Measurements from ENCODE around the gene PTPRN2. TPM values are rescaled to one million over a fixed set of nuclear protein-coding genes. Genes with fewer than 3 reads are reported as not detected.

The PTPRN2 gene
- total RNA-seq, 1 donor from 2014 or later: 15.4 TPM

DNA sequence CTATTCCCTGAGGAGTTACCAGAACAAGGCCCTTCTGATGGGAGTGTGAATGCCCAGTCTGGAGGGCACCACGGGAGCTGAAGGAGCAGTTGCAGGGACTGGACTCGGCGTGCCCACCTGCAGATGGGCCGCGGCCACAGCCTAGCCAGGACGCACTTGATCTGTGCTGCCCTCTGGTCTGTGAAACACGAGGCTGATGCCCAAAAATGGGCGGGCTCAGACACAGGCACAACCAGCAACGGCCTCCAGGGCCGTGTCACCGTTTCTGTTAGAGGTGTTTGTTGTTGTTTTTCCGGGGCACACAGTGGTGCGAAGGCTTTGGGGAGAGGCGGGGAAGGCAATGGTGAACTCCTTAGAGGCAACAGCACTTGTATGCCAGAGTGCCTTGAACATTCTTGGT lies 1015.0 kb downstream of the PTPRN2 start:
- Mint-ChIP-seq H3K27me3 (no peaks in the 10 kb centered on the region), H3K27ac (no peak overlapping the region), H3K4me1 (ENCODE audit: unreplicated experiment) (peaks cover 26% of the 10 kb centered on the region), H3K9me3 (no peaks in the 10 kb centered on the region), H3K4me3 (no peak overlapping the region), H3K36me3 (no peaks in the 10 kb centered on the region)
- TF ChIP-seq, protein P1, sequence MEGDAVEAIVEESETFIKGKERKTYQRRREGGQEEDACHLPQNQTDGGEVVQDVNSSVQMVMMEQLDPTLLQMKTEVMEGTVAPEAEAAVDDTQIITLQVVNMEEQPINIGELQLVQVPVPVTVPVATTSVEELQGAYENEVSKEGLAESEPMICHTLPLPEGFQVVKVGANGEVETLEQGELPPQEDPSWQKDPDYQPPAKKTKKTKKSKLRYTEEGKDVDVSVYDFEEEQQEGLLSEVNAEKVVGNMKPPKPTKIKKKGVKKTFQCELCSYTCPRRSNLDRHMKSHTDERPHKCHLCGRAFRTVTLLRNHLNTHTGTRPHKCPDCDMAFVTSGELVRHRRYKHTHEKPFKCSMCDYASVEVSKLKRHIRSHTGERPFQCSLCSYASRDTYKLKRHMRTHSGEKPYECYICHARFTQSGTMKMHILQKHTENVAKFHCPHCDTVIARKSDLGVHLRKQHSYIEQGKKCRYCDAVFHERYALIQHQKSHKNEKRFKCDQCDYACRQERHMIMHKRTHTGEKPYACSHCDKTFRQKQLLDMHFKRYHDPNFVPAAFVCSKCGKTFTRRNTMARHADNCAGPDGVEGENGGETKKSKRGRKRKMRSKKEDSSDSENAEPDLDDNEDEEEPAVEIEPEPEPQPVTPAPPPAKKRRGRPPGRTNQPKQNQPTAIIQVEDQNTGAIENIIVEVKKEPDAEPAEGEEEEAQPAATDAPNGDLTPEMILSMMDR (conservative IDR thresholded peaks at IDR 0.05): no peak
- DNase-seq (ENCODE audit: extremely low spot score, unreplicated experiment): no peak

DNA sequence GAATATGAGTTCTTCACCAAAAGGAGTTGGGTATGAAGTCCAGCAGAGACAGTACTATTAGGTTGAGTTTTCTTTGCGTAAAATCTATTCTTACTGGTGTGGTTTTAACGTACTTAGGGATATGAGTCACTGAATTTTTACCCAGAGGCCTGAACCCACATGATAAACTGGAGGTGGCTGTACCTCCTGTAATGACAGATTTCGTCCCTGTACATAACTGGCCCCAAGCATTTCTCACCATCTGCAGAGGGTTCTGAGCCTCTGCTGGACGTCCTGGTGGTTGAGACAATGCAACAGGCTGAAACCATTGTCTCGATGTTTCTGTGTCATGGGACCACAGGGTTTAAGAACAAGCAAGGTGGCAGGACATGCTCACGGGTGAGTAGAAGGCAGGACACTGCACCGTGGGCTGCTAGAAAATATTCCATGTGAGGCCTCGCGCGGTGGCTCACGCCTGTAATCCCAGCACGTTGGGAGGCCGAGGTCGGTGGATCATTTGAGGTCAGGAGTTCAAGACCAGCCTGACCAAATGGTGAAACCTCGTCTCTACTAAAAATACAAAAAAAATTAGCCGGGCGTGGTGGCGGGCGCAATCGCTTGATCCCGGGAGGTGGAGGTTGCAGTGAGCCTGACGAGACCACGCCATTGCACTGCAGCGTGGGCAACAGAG lies 1017.0 kb downstream of the PTPRN2 start:
- H3K27ac Mint-ChIP-seq: no peak overlapping the region
- H3K9me3 Mint-ChIP-seq: no peaks in the 10 kb centered on the region
- H3K27me3 Mint-ChIP-seq: no peaks in the 10 kb centered on the region
- no peak for DNase-seq (ENCODE audit: extremely low spot score, unreplicated experiment)
- H3K36me3 Mint-ChIP-seq: no peaks in the 10 kb centered on the region
- H3K4me1 Mint-ChIP-seq (ENCODE audit: unreplicated experiment): peaks cover 26% of the 10 kb centered on the region
- TF ChIP-seq, protein P1 (conservative IDR thresholded peaks at IDR 0.05): no peak
- H3K4me3 Mint-ChIP-seq: no peak overlapping the region

DNA sequence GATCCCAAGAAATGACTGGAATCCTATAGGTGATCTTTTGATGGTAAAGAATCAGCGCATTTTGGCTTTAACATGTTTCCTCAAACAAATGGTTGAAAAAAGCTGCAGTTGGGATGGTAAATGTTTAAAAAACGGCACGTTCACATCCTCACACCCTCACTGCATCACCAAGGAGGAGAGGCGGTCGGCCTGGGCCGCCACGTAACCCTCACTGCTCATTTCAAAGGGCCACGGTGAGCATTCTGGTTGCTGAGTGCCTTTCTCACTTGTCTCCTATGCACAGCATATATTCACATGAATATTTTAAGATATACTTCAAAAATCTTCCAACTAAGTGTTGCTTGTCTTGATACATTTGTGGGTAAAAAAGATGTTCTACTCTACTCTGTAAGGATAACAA lies 1017.7 kb downstream of the PTPRN2 start:
- TF ChIP-seq, protein P1 (conservative IDR thresholded peaks at IDR 0.05): no peak
- no peaks in the 10 kb centered on the region for H3K9me3 Mint-ChIP-seq
- H3K4me1 Mint-ChIP-seq (ENCODE audit: unreplicated experiment): peaks cover 26% of the 10 kb centered on the region
- H3K4me3 Mint-ChIP-seq: no peak overlapping the region
- DNase-seq (ENCODE audit: extremely low spot score, unreplicated experiment): no peak
- H3K27ac Mint-ChIP-seq: no peak overlapping the region
- H3K27me3 Mint-ChIP-seq: no peaks in the 10 kb centered on the region
- H3K36me3 Mint-ChIP-seq: no peaks in the 10 kb centered on the region

DNA sequence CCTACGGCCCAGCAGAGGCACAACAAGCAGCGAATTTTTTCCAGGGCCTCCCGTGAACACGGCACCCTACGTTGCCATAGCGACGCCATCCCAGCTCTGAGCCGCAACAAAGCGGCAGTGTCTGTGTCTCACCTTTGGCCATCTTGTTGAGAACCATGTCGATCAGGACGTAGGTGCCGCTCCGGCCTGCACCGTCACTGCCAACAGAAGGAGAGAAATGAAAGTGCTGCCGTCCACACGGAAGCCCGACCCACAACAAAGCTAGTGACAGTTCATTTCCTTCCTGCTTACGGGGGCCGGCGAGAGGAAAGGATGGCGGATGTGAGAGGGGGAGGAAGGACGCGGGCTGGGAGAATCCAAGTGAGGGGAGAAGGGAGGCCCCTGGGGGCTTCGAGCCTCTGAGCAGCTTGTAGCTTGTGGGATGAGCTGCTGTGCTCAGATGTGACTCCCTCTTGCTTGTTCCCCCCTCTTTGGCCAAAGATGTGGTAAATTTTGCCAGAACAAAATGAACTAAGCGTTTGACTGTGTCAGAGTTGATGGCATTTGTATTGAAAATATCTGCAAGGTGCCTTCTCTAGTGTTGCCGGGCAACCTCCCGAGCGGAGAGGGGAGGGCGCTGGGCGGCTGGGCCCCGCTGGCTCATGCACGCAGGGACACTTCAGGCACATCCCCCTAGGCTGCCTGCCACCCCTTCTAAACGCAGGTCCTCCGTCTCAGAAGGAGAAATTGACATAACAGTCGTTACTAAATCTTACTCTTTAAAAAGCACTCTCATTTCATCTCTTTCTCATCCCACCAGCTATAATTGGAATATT lies 1018.6 kb downstream of the PTPRN2 start:
- Mint-ChIP-seq H3K27ac (peak overlapping the region; percentile 84), H3K27me3 (no peaks in the 10 kb centered on the region), H3K9me3 (no peaks in the 10 kb centered on the region), H3K4me1 (ENCODE audit: unreplicated experiment) (peaks cover 25% of the 10 kb centered on the region), H3K36me3 (peaks cover 4% of the 10 kb centered on the region), H3K4me3 (peak overlapping the region; percentile 89)
- DNase-seq (ENCODE audit: extremely low spot score, unreplicated experiment): no peak
- TF ChIP-seq, protein P1 (conservative IDR thresholded peaks at IDR 0.05): no peak

DNA sequence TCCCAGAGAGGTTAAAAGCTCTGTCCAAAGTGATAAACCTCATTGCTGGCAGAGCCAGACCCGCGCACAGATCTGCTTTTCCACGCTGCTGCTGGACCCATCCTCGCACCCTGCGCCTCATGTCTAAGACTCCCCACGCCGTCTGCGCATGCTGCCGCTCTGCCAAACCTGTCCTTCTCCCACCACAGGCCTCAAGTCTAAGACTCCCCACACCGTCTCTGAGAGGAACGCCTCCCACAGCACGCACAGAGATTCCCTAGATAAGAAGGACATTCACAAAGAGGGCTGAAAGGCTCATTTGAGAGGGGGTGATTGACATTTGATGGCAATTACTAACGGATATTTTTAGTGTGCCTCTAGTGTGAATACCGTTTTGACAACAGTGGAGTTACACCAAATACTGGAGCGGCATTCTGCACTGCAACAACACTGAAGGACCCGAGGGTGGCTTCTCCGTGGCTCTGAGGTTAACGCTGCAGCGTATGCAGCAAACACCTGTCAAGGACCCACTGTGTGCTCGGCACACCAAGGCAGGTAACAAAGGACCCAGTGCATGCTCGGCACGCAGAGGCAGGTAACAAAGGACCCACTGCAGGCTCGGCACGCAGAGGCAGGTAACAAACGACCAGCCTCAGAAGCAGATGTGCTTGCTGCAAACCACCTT lies 1019.4 kb downstream of the PTPRN2 start:
- H3K27me3 Mint-ChIP-seq: no peaks in the 10 kb centered on the region
- peaks cover 20% of the 10 kb centered on the region for H3K4me1 Mint-ChIP-seq (ENCODE audit: unreplicated experiment)
- TF ChIP-seq, protein P1 (conservative IDR thresholded peaks at IDR 0.05): no peak
- DNase-seq (ENCODE audit: extremely low spot score, unreplicated experiment): no peak
- peak overlapping the region; percentile 89 for H3K4me3 Mint-ChIP-seq
- peaks cover 4% of the 10 kb centered on the region for H3K36me3 Mint-ChIP-seq
- H3K9me3 Mint-ChIP-seq: no peaks in the 10 kb centered on the region
- H3K27ac Mint-ChIP-seq: peak overlapping the region; percentile 84

All from type B pancreatic cell (in vitro differentiated cells).